Neuronal stem cell (in vitro differentiated cells): ENCODE results near the gene COIL.

ENCODE experiments used
- DNase-seq: peaks from one replicate; pipeline ENCODE4 v3.0.0-alpha.2; 2013; ENCODE audit warnings: low spot score
- H2AFZ ChIP-seq: one replicate; pipeline ENCODE4 v1.6.1; 2013; ENCODE audit warnings: mild to moderate bottlenecking, low read length, inconsistent platforms
- H2AK5ac ChIP-seq: 2 replicates; pipeline ENCODE4 v1.6.1; 2013; ENCODE audit warnings: low read depth, mild to moderate bottlenecking, inconsistent platforms, low read length, moderate library complexity, mixed read lengths
- H2BK120ac ChIP-seq: 2 replicates; pipeline ENCODE4 v1.6.1; 2013; ENCODE audit warnings: low read depth, mild to moderate bottlenecking, inconsistent platforms, low read length, moderate library complexity, mixed read lengths
- H2BK12ac ChIP-seq: one replicate; pipeline ENCODE4 v1.6.1; 2013; ENCODE audit warnings: low read length, inconsistent platforms
- H2BK15ac ChIP-seq: 2 replicates; pipeline ENCODE4 v1.6.1; 2013; ENCODE audit warnings: mild to moderate bottlenecking, low read length, inconsistent platforms, mixed read lengths
- H2BK5ac ChIP-seq: one replicate; pipeline ENCODE4 v1.6.1; 2013; ENCODE audit warnings: inconsistent platforms, mild to moderate bottlenecking, low read length, moderate library complexity
- H3K14ac ChIP-seq: one replicate; pipeline ENCODE4 v1.6.1; 2013; ENCODE audit warnings: low read length, inconsistent platforms
- H3K18ac ChIP-seq: 2 replicates; pipeline ENCODE4 v1.6.1; 2013; ENCODE audit warnings: low read length, inconsistent platforms
- H3K23ac ChIP-seq: 2 replicates; pipeline ENCODE4 v1.6.1; 2013; ENCODE audit warnings: low read depth, mild to moderate bottlenecking, mixed read lengths, low read length, inconsistent platforms; ENCODE audit not compliant: poor library complexity
- H3K27ac ChIP-seq: replicated peaks from 3 replicates; pipeline ENCODE4 v1.5.1; 2013; ENCODE audit warnings: low read length, inconsistent platforms
- H3K27me3 ChIP-seq, 3 experiments: 2 replicates each; pipeline ENCODE4 v1.6.1; 2013; ENCODE audit warnings: low read length in 3 of 3, mild to moderate bottlenecking in 2 of 3, inconsistent platforms in 1 of 3, low read depth in 1 of 3, mixed read lengths in 1 of 3, moderate library complexity in 1 of 3; ENCODE audit not compliant: control insufficient read depth in 3 of 3, insufficient read depth in 3 of 3
- H3K36me3 ChIP-seq, 2 donors: replicated peaks in 1 of 2; 2 replicates each; pipeline ENCODE4 v1.6.1; 2013; ENCODE audit warnings: low read length in 2 of 2; ENCODE audit not compliant: control insufficient read depth in 2 of 2, insufficient read depth in 2 of 2
- H3K4ac ChIP-seq: 2 replicates; pipeline ENCODE4 v1.6.1; 2013; ENCODE audit warnings: inconsistent platforms, mild to moderate bottlenecking, low read length, moderate library complexity
- H3K4me1 ChIP-seq, 2 donors: 1 replicate in 1 of 2; 2 replicates in 1 of 2; pipeline ENCODE4 v1.6.1; 2013; ENCODE audit warnings: low read length in 2 of 2, low read depth in 1 of 2; ENCODE audit not compliant: control insufficient read depth in 2 of 2, insufficient read depth in 1 of 2
- H3K4me2 ChIP-seq: one replicate; pipeline ENCODE4 v1.6.1; 2013; ENCODE audit warnings: mild to moderate bottlenecking, low read length, inconsistent platforms; ENCODE audit not compliant: insufficient read depth, poor library complexity, severe bottlenecking
- H3K4me3 ChIP-seq, 2 donors: 2 replicates each; pipeline ENCODE4 v1.5.1; 2013; ENCODE audit warnings: low read length in 2 of 2, mild to moderate bottlenecking in 2 of 2, inconsistent platforms in 1 of 2, moderate library complexity in 1 of 2
- H3K79me1 ChIP-seq: one replicate; pipeline ENCODE4 v1.6.1; 2013; ENCODE audit warnings: low read depth, mild to moderate bottlenecking, inconsistent platforms, low read length, moderate library complexity
- H3K9ac ChIP-seq: one replicate; pipeline ENCODE4 v1.6.1; 2013; ENCODE audit warnings: mild to moderate bottlenecking, low read depth, low read length, inconsistent platforms; ENCODE audit not compliant: poor library complexity
- H3K9me3 ChIP-seq, 2 donors: replicated peaks in 1 of 2; 2 replicates each; pipeline versions ENCODE3 to v1.6.1; 2013; ENCODE audit warnings: low read length in 2 of 2, mild to moderate bottlenecking in 2 of 2, inconsistent platforms in 1 of 2, low read depth in 1 of 2, mixed read lengths in 1 of 2, moderate library complexity in 1 of 2; ENCODE audit not compliant: control insufficient read depth in 2 of 2, insufficient read depth in 1 of 2
- H4K8ac ChIP-seq: one replicate; pipeline ENCODE4 v1.6.1; 2013; ENCODE audit warnings: low read depth, mild to moderate bottlenecking, inconsistent platforms, low read length, moderate library complexity
- H4K91ac ChIP-seq: one replicate; pipeline ENCODE4 v1.6.1; 2013; ENCODE audit warnings: low read length, low read depth, mild to moderate bottlenecking, inconsistent platforms; ENCODE audit not compliant: poor library complexity
- WGBS, 2 donors: extraction: QIAGEN DNeasy Blood & Tissue Kit; methylation state at CpG; one replicate each; pipeline ENCODE4 v1.1.7; 2013; ENCODE audit warnings: missing lambda C conversion rate in 2 of 2, mixed read lengths in 1 of 2; ENCODE audit not compliant: insufficient read length in 2 of 2, insufficient replicate concordance in 1 of 2; ENCODE audit errors: extremely low coverage in 2 of 2; 5-methylcytosine and 5-hydroxymethylcytosine counted together

The COIL gene

DNA sequence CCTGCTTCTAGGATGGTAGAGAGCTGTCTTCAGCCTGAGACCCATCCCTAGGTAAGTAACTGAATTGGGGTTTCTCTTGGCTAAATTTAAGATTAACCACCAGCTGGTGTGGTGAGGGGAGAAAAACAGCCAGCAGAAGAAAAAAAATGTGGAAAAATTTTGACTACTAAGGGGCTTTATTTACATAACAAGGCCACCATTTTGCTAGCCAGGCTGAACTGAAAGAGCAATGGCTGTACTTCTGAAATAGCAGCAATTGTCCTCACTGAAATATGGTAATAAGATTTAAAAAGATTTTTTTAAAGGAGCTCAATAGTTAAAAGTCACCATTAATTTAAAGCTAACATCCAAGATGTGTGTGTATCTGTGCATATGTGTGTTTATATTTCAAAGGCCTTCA, 34.6 kb downstream of the COIL start:
- Histone ChIP-seq H2AK5ac (no peak overlapping the region), H2BK15ac (no peak overlapping the region), H3K14ac (no peak overlapping the region), H3K27ac (no peak overlapping the region), H3K18ac (no peak overlapping the region), H4K91ac (no peak overlapping the region), H3K9ac (no peak overlapping the region), H2BK120ac (no peak overlapping the region), H3K4me1 (no peaks in the 10 kb centered on the region), H3K79me1 (no peaks in the 10 kb centered on the region), H3K4me3 (no peak overlapping the region), H3K9me3 (peaks cover 3 to 20% of the 10 kb centered on the region in 2 donors), H3K4ac (no peak overlapping the region), H3K4me2 (no peak overlapping the region), H4K8ac (no peak overlapping the region), H3K23ac (no peak overlapping the region), H2AFZ (no peak overlapping the region), H3K27me3 (peaks cover 0 to 2% (median 0%) of the 10 kb centered on the region in 3 experiments), H3K36me3 (no peaks in the 10 kb centered on the region), H2BK12ac (no peak overlapping the region), H2BK5ac (no peak overlapping the region)
- DNase-seq: no peak

GRCh38 chr17:56925088-56925487, 35.8 kb downstream of the COIL start:
- WGBS, 2 donors: no CpG with 5 or more reads among the region's 2 CpGs
- H3K4me1 ChIP-seq: no peaks in the 10 kb centered on the region
- H2BK5ac ChIP-seq: no peak overlapping the region
- no peak overlapping the region for H2BK15ac ChIP-seq
- H3K23ac ChIP-seq: no peak overlapping the region
- no peak overlapping the region for H3K9ac ChIP-seq
- DNase-seq: no peak
- H2AK5ac ChIP-seq: no peak overlapping the region
- H3K79me1 ChIP-seq: no peaks in the 10 kb centered on the region
- H3K27ac ChIP-seq: no peak overlapping the region
- peaks cover 0 to 2% (median 0%) of the 10 kb centered on the region in 3 experiments for H3K27me3 ChIP-seq
- peaks cover 3 to 8% of the 10 kb centered on the region in 2 donors for H3K9me3 ChIP-seq
- H2AFZ ChIP-seq: no peak overlapping the region
- no peak overlapping the region for H3K4me3 ChIP-seq
- H3K36me3 ChIP-seq: no peaks in the 10 kb centered on the region
- no peak overlapping the region for H4K8ac ChIP-seq
- H3K4ac ChIP-seq: no peak overlapping the region
- no peak overlapping the region for H3K14ac ChIP-seq
- no peak overlapping the region for H3K18ac ChIP-seq
- no peak overlapping the region for H2BK120ac ChIP-seq
- no peak overlapping the region for H3K4me2 ChIP-seq
- no peak overlapping the region for H2BK12ac ChIP-seq
- no peak overlapping the region for H4K91ac ChIP-seq

- Histone ChIP-seq H3K18ac (no peak overlapping the region), H3K4me2 (no peak overlapping the region), H3K79me1 (no peaks in the 10 kb centered on the region), H3K23ac (no peak overlapping the region), H2BK12ac (no peak overlapping the region), H2AK5ac (no peak overlapping the region), H3K9ac (no peak overlapping the region), H3K4ac (no peak overlapping the region), H2BK5ac (no peak overlapping the region), H2AFZ (no peak overlapping the region), H3K27ac (no peak overlapping the region), H3K27me3 (peaks cover 0 to 2% (median 0%) of the 10 kb centered on the region in 3 experiments), H4K8ac (no peak overlapping the region), H3K9me3 (peaks cover 0 to 3% of the 10 kb centered on the region in 2 donors), H3K4me3 (no peak overlapping the region), H3K4me1 (no peaks in the 10 kb centered on the region), H4K91ac (no peak overlapping the region), H3K14ac (no peak overlapping the region), H2BK120ac (no peak overlapping the region), H3K36me3 (no peaks in the 10 kb centered on the region), H2BK15ac (no peak overlapping the region)
- WGBS, 2 donors: no CpG with 5 or more reads among the region's 1 CpG
- no peak for DNase-seq
Observed at GRCh38 chr17:56919717-56920116, 41.1 kb downstream of the COIL start.

- no peak overlapping the region for H3K14ac ChIP-seq
- no peak overlapping the region for H2BK15ac ChIP-seq
- no peak overlapping the region for H4K91ac ChIP-seq
- no peaks in the 10 kb centered on the region for H3K36me3 ChIP-seq
- H3K27me3 ChIP-seq: no peaks in the 10 kb centered on the region
- H2BK12ac ChIP-seq: no peak overlapping the region
- no peak overlapping the region for H3K9ac ChIP-seq
- H2BK5ac ChIP-seq: no peak overlapping the region
- H3K79me1 ChIP-seq: no peaks in the 10 kb centered on the region
- H3K23ac ChIP-seq: no peak overlapping the region
- no CpG with 5 or more reads among the region's 3 CpGs for WGBS, 2 donors
- no peak overlapping the region for H3K4ac ChIP-seq
- H3K4me1 ChIP-seq: no peaks in the 10 kb centered on the region
- no peak overlapping the region for H3K4me2 ChIP-seq
- H3K4me3 ChIP-seq: no peak overlapping the region
- H2BK120ac ChIP-seq: no peak overlapping the region
- H3K9me3 ChIP-seq: no peaks in the 10 kb centered on the region
- no peak overlapping the region for H2AK5ac ChIP-seq
- no peak overlapping the region for H4K8ac ChIP-seq
- H2AFZ ChIP-seq: no peak overlapping the region
- no peak overlapping the region for H3K18ac ChIP-seq
- no peak for DNase-seq
- no peak overlapping the region for H3K27ac ChIP-seq
Observed at GRCh38 chr17:56918916-56919315, 41.9 kb downstream of the COIL start.
